CD4-positive, alpha-beta T cell treated with Interleukin-12 subunit alpha and Interleukin-12 subunit beta, for 1 hour (primary cell): ENCODE measurements around the gene ARHGAP8.
"Not testable (repeated sequence)": the region's sequence is repeated elsewhere in the genome, so short reads cannot be mapped to it uniquely, and the experiment has no call there.

Source experiments
- DNase-seq: peaks from one replicate; pipeline ENCODE4 v3.0.0-alpha.2; 2020

Gene ARHGAP8

DNA sequence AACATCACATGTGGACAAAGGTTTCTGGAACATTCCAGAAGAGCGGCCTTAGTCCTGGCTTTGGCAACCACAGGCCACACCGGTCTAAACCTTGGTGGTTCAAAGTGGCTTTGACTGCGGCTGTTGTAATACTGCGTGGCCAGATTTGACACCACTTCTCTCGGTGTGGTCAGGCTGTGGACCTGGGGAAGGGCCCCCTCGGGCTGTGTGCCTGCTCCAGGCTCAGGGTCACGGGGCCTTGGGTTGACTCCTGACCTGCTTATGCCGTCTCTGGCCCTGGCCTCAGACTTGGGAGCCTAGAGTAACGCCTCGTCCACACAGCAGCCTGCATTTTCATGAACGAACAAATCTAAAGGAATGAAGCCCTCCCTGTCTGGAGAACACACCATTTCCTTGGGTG lies 139.4 kb downstream of the ARHGAP8 start:
- no peak for DNase-seq

DNA sequence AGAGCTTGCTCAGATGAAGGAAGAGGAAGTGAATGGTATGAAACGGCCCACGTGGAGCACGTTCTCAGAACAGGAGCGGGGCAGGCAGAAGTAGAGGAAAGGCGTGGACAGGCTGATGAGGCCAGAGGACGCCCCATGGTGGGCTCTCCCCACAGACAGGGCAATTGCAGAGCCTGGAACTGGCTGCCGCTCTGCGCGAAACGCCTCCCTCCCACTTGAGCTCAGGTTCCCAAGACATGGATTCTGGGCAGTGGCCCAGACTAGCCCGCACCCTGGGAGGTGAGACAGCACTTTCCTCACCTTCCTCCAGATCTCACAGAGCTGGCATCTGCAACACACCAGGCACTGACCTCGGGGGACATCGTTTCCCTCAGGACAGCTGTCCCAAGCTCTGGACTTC lies 139.9 kb downstream of the ARHGAP8 start:
- no peak for DNase-seq

DNA sequence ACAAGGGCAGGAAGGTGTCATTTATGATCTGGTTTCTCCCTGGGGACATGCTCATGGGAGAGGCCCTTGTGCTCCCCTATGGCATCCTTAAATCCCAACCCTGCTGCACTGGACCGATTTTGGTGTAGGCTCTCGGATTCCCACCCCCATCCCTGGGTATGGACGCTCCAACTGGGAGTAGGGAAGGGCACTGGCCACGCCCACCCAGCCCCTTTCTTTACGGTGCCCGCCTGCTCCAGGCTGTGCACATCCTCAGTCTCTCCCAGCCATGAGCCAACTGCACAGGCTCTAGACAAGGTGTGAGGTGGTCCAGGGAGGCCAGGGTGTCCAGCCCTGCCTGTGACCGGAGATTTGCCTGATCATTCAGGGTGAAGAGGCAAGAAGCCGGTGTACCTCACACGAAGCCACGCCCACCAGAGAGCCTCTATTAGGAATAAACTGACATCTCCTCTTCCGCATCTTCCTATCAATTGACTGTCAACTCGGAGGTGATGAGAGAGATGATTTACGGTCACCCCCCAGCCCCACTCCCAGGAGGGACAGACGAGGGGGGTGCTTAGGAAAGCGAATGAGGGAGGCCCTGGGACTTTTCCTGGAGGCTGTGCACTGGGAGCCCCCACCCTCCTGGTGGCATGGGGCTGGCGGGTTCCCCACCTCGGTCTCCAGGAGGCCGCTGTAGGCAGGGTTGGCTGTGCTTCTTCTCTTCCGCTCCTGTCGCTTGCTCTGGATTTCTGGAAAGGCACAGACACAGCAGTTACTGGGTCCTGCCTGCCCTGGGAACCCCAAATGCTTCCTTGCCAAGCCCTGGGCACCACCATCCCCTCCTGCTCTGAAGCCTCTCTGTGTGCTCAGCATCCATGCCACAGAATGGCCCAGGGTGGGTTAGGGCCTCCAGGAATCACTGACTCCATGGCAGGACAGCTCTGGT lies 140.7 kb downstream of the ARHGAP8 start:
- DNase-seq, result no peak

DNA sequence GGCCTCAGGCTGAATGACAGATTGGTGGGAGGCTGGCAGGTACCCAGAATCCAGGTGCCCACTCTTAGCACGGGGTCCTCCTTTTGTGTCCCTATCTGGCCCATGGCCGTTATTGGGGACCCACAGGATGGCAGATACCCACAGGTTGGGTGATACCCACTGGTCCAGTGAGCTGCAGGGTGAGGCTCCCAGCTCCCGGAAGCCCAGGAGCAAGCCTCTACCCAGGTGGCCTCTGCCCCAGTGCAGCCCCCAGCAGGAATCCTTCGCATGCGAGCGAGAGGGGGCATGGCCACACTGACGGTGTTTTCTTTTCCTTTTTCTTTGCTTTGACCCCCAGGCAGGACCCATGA lies 141.3 kb downstream of the ARHGAP8 start:
- no peak for DNase-seq

DNA sequence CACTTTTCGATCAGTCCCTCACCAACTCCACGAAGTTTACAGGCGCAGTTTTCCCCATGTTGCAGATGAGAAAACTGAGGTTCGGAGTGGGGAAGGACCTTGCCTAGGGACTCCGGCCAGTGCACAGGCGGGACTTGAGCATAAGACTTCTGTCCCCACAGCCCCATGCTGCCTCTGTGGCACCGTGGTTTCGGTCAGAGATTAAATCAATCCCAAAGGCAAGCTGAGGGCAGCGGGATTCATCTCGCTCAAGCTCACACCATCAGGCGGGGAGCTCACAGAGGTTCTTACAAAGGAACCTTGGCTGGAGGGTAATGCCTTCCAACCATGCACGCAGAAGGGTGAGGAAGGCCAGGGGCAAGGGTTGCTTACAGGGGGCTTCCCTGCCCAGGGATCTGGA lies 141.9 kb downstream of the ARHGAP8 start:
- no peak for DNase-seq

DNA sequence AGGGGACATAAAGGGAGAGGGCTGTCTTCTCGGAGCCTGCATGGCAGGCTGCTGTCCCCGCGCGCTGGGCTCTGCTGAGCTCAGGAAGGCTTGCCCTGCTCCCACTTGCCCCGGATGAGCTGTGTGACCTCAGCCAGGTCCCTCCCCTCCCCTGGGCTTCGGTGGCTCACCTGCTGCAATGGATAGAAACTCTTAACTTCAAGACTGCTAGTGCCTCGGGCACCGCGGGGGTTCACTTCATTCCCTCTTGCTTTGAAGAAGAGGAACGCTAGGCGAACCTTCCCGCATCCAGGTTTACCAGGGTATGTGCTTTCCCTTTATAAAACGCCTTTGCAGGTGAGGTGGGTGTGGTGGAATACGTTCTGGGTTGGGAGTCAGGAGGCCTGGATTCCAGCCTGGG lies 142.4 kb downstream of the ARHGAP8 start:
- no peak for DNase-seq

DNA sequence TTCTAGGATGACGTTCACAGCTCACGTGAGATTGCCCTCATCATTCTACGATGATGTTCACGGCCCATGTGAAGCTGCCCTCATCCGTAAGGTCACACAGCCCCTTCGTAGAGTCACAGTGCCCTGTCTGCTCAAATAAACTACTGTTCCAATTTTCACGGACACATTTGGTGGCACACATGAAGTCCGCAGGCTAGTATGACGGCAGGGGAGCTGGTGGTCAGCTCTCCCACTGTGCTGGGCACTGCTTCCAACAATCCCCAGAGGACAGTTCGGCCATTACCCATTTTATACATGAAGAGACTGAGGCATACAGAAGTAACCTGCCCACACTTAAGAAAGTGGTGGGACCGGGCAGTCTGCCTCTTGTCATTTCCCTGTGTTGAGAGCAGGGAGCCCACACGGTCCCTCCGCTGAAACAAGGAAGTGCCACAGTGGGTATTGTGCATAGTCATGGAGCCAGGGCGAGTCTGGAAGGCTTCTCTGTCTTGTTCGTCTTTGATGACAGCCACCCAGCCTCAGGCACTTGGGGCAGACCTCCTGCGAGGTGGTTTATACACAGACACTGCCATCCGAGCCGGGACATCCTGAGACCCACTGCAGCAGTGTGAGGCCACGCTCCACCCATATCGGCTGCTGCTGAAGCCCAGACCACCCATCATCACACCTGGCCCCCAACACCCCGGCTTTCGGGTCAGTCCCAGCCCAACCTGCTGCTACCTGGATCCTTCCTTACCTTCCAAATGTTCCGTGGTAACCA lies 143.1 kb downstream of the ARHGAP8 start:
- no peak for DNase-seq

DNA sequence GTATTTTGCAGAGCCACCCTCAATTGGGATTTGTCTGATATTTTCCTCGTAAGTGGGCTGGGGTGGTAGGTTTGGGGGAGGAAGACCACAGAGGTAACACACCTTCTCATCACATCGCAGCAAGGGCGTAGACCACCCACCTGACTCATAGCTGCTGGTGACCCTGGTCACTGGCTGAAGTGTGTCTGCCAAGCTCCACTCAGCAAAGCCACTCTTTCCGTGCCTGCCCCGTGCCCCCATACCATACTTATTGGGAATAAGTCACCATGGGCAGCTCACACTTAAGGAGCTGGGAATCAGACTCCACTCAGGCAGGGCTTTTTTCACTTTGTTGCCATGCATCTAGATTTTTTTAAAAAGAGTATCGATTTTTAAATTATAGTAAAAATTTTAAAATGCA lies 145.9 kb downstream of the ARHGAP8 start:
- DNase-seq, result no peak

DNA sequence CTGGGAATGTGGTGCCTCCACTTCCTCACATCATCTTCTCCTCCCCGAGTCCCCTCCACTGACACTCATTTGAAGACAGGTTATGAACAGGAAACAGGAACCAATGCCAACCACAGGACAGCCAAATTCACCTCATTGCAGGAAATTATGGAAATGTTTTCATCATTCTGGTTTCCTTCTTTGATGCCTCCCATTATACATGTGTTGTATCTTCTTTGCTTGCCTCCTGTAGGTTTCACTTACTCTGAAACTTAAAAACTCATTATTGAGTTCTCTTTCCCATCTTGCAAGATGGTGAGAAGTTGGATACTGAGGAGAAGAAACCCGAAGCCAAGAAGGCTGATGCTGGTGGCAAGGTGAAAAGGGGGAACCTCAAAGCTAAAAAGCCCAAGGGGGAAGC lies 148.9 kb downstream of the ARHGAP8 start:
- DNase-seq, result no peak

DNA sequence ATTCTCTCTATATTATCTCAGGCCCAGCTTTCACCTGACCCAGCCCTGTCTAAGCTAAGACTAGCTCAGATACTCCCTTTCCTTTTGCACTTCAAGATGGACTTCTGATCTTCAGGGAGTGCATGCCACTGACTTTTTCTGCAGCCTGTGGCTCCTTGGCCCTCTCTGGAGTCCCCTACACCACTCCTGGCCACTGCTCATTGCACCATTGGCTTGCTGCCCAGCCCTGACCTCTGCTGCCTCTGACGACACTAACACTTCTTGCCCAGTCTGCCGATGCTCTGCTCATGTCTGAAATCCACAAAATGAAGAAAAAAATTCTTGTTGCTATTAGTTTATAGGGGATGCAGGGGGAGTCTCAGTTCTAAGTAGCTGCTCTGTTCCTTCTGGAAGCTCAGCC lies 150.8 kb downstream of the ARHGAP8 start:
- DNase-seq, result not testable (repeated sequence)

DNA sequence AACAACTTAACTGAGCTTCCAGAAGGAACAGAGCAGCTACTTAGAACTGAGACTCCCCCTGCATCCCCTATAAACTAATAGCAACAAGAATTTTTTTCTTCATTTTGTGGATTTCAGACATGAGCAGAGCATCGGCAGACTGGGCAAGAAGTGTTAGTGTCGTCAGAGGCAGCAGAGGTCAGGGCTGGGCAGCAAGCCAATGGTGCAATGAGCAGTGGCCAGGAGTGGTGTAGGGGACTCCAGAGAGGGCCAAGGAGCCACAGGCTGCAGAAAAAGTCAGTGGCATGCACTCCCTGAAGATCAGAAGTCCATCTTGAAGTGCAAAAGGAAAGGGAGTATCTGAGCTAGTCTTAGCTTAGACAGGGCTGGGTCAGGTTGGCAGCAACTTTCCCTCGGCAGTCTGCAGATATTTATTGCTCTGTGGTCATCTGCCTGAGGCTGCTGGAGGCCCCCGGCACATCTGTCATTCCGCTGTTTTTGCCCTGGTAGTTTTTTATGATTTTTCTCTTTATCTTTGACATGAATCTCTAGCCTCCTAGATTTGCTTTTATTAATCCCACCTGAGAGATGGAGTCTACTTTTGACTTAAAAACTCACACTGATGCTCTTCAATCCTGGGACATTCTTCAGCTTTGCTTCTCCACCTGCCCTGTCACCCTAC lies 152.2 kb downstream of the ARHGAP8 start:
- not testable (repeated sequence) for DNase-seq

DNA sequence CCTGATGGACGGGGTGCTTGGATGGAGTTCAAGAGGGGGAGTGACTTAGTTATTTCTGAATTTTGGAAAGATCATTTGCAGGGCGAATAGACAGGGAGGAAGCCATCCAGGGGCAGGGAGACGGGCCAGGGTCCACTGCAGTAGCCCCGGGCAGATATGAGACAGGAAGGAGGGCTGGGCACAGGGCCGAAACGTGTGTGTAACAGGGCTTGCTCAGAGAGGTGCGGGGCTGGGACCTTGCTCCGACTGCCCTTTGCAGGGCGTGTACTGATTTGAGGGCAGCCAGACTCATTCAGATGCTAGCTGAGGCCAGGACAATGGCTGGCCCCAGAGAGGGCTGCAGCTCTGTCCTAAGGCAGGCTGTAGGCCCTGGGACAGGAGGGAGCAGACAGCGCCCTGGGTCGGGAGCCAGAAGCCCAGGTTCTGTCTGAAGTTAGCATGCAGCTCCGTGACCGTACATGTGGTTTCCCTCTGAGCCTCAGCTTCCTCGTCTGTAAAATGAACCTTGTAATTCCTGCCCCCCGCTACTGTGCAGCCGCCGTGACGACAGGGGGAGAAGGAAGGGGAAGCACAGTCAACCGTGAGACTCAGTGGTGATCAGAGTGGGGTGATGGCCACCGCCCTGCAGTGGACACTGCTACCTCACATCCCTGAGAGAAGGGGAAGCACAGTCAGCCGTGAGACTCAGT lies 154.0 kb downstream of the ARHGAP8 start:
- no peak for DNase-seq

DNA sequence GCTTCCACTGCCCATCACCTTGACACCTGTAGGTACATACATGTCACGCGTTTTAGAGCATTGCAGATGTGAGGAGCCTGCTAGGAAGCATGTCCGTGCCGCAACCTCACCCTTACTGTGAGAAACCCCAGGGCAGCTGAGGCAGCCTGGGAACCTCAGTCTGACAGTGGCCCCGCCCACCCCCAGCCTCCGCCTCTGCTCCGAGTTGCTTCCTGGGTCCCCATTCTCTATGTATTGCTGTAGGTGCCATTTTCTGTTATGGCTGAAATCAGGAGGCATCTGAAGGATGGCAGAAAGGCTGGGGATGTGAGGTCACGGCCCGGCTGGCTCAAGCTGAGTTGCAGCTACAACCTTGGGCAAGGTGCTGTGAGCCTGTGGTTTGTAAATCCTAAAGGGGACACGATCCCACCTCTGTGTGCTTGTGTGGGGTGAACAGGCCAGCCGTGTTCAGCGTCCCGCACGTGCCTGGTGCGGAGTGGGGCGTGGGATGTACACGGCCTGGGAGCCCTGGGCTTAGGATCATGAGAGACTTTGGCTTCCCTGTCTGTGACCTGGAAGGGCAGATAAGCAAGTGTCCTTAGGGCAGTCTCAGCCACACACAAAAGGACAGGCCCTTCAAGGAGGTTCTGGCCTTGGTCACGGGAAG lies 154.7 kb downstream of the ARHGAP8 start:
- no peak for DNase-seq

DNA sequence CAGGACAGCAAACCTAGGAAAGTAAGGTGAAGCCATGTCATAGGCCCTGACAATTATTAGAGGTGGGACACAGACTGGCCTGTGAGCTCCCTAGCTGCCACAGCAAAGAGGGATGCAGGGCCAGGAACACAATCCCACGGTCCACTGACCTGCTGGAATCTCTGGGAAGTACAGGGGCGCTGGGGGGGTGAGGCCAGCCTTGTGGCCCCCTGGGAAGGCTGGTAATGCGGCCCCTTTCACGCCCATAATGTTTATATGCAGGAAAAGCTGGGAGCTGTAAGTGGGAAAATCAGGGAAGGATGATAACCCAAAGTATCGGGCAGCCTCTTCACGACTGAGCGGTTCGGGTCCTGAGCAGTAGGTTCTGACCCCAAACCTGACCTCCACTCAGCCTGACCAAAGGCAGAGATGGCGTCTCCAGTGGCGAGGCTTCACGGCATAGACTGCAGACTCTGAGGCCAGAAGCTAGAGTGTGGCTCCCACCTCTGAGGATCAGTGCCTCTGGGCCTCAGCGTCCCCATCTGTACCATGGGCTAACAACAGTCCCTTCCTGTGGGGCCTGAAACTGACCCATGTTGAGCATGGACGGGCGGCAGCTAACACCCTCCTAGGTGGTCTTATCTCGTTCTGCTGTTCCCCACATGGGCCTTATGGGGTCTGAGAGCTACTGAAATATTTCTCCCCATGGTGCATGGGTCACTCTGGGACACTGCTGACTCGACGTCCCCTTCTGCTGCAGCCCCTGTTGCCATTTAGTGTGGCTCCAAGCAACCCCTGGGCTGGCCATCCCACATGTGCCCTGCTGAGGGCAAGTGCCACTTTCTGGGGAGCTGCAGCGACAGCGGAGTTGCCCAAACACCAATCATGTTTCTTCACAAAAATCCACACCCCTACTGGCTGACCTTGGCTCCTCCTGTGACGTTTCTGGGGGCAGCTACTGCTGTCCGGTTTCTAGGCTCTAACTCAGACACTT lies 155.7 kb downstream of the ARHGAP8 start:
- DNase-seq, result no peak

DNA sequence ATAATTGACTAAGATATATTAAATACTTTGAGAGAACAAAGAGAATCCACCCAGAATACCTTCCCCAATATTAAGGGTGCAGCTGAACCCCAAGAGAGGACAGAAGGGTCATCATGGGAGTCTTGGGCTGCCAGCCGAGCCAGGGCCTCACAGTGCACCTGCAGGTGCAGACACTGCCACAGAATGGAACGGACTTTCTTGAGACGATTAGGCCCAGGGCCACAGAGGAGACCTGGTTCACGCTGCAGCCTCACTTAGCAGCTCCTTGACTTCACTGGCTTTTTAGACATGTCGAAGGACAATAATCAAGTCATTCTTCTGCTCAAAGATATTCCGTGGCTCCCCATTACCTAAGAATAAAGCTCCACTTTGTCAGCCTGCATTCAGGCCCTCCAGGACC lies 156.9 kb downstream of the ARHGAP8 start:
- no peak for DNase-seq
